H1 (cell line): ENCODE results near the gene THOC5. TPM values are rescaled to one million over a fixed set of nuclear protein-coding genes. Genes with fewer than 3 reads are reported as not detected.

ENCODE experiments used
- CTCF ChIA-PET: fragments of 300-600 bp; sonication (Branson Sonifier 250); formaldehyde crosslinking; loops from one replicate; lab custom pipeline; 2021; ENCODE audit not compliant: partially characterized antibody; lab: Charles Lee
- POLR2A ChIA-PET: fragments of 300-600 bp; sonication (Branson Sonifier 250); formaldehyde crosslinking; loops from one replicate; lab custom pipeline; 2021; ENCODE audit warnings: inconsistent platforms; ENCODE audit not compliant: partially characterized antibody; lab: Charles Lee
- DNase-seq, 2 experiments: peaks; one replicate each; pipeline versions ENCODE4 v3.0.0 to v3.0.0-alpha.2; 2010 to 2022; ENCODE audit warnings: low spot score in 2 of 2, low read depth in 1 of 2, mixed read lengths in 1 of 2
- FAIRE-seq: peaks from 2 replicates; lab custom pipeline; 2011; peaks lifted over from hg19 to GRCh38; lab: Jason Lieb, UNC
- H2AFZ ChIP-seq: 2 replicates; pipeline ENCODE4 v1.8.1; 2012; ENCODE audit warnings: low read length, inconsistent platforms
- H2AK5ac ChIP-seq: 2 replicates; pipeline ENCODE4 v1.6.1; 2013; ENCODE audit warnings: low read depth, low read length
- H2BK120ac ChIP-seq: replicated peaks from 2 replicates; pipeline ENCODE3; 2013; ENCODE audit warnings: low read depth, low read length, inconsistent platforms
- H2BK12ac ChIP-seq: 2 replicates; pipeline ENCODE4 v1.6.1; 2013; ENCODE audit warnings: low read depth, low read length
- H2BK15ac ChIP-seq: 2 replicates; pipeline ENCODE4 v1.6.1; 2013; ENCODE audit warnings: low read length
- H2BK20ac ChIP-seq: 2 replicates; pipeline ENCODE4 v1.6.1; 2013; ENCODE audit warnings: low read length
- H2BK5ac ChIP-seq: 2 replicates; pipeline ENCODE4 v1.6.1; 2013; ENCODE audit warnings: low read depth, low read length
- H3K14ac ChIP-seq: 2 replicates; pipeline ENCODE4 v1.6.1; 2013; ENCODE audit warnings: inconsistent platforms; ENCODE audit not compliant: insufficient read length
- H3K18ac ChIP-seq: 2 replicates; pipeline ENCODE4 v1.6.1; 2013; ENCODE audit warnings: low read length; ENCODE audit errors: extremely low read depth
- H3K23ac ChIP-seq: 2 replicates; pipeline ENCODE4 v1.6.1; 2013; ENCODE audit warnings: inconsistent platforms; ENCODE audit not compliant: insufficient read length
- H3K23me2 ChIP-seq: 2 replicates; pipeline ENCODE4 v1.6.1; 2013; ENCODE audit warnings: low read depth, low read length
- H3K27ac ChIP-seq: 2 replicates; pipeline ENCODE4 v1.6.1; 2011; ENCODE audit warnings: low read depth, low read length, inconsistent platforms
- H3K27me3 ChIP-seq, 4 experiments: replicated peaks in 1 of 4; 1 replicate in 1 of 4; 2 replicates in 3 of 4; pipeline versions ENCODE4 v1.6.1 to v1.8.1; 2011 to 2013; ENCODE audit warnings: low read length in 3 of 4, mild to moderate bottlenecking in 3 of 4, inconsistent platforms in 2 of 4, mixed read lengths in 2 of 4, moderate library complexity in 1 of 4; ENCODE audit not compliant: control insufficient read depth in 3 of 4, insufficient read depth in 3 of 4; ENCODE audit errors: extremely low read depth in 1 of 4
- H3K36me3 ChIP-seq, 4 experiments: 2 replicates each; pipeline versions ENCODE4 v1.6.1 to v1.8.1; 2011 to 2013; ENCODE audit warnings: mild to moderate bottlenecking in 4 of 4, low read length in 3 of 4, moderate library complexity in 2 of 4, control low read depth in 1 of 4, inconsistent platforms in 1 of 4; ENCODE audit not compliant: insufficient read depth in 4 of 4, control insufficient read depth in 2 of 4
- H3K4ac ChIP-seq: replicated peaks from 2 replicates; pipeline ENCODE3; 2013; ENCODE audit warnings: low read length, low read depth, mixed read lengths, inconsistent platforms; ENCODE audit not compliant: insufficient read length
- H3K4me1 ChIP-seq, 4 experiments: replicated peaks in 1 of 4; 1 replicate in 1 of 4; 2 replicates in 3 of 4; pipeline versions ENCODE4 v1.6.1 to v1.8.1; 2011 to 2013; ENCODE audit warnings: low read length in 3 of 4, inconsistent platforms in 2 of 4, mixed read lengths in 1 of 4; ENCODE audit not compliant: insufficient read depth in 4 of 4, control insufficient read depth in 3 of 4
- H3K4me2 ChIP-seq, 2 experiments: 2 replicates each; pipeline versions ENCODE4 v1.6.1 to v1.8.1; 2011 to 2013; ENCODE audit warnings: low read depth in 2 of 2, low read length in 2 of 2, control low read depth in 1 of 2, inconsistent platforms in 1 of 2, mild to moderate bottlenecking in 1 of 2; ENCODE audit not compliant: insufficient read depth in 1 of 2
- H3K4me3 ChIP-seq, 4 experiments: fragments of 200-600, 300-600 bp in 1 of 4; sonication (generic), shearing (Covaris generic), sonication (Bioruptor Twin) in 1 of 4; 2 replicates each; pipeline versions ENCODE4 v1.5.1 to v1.8.1; 2011 to 2016; ENCODE audit warnings: low read length in 4 of 4, low read depth in 3 of 4, control low read depth in 2 of 4, inconsistent platforms in 2 of 4, mild to moderate bottlenecking in 2 of 4, mixed read lengths in 1 of 4, moderate library complexity in 1 of 4; ENCODE audit not compliant: insufficient read depth in 2 of 4; ENCODE audit errors: extremely low read depth in 1 of 4
- H3K56ac ChIP-seq: replicated peaks from 2 replicates; pipeline ENCODE3; 2013; ENCODE audit warnings: low read depth, mild to moderate bottlenecking, mixed read lengths, low read length, inconsistent platforms; ENCODE audit not compliant: insufficient read length
- H3K79me1 ChIP-seq: 2 replicates; pipeline ENCODE4 v1.6.1; 2013; ENCODE audit warnings: low read depth, low read length, control low read depth
- H3K79me2 ChIP-seq, 2 experiments: 2 replicates each; pipeline versions ENCODE4 v1.6.1 to v1.8.1; 2012 to 2013; ENCODE audit warnings: low read length in 2 of 2, mild to moderate bottlenecking in 2 of 2, inconsistent platforms in 1 of 2; ENCODE audit not compliant: insufficient read depth in 2 of 2, control insufficient read depth in 1 of 2
- H3K9ac ChIP-seq, 4 experiments: replicated peaks in 1 of 4; 1 replicate in 1 of 4; 2 replicates in 3 of 4; pipeline versions ENCODE4 v1.6.1 to v1.8.1; 2011 to 2013; ENCODE audit warnings: low read depth in 3 of 4, low read length in 3 of 4, control low read depth in 2 of 4, mild to moderate bottlenecking in 2 of 4, moderate library complexity in 2 of 4, inconsistent platforms in 1 of 4; ENCODE audit errors: extremely low read depth in 1 of 4
- H3K9me3 ChIP-seq, 2 experiments: 2 replicates each; pipeline versions ENCODE4 v1.6.1 to v1.8.1; 2012 to 2013; ENCODE audit warnings: mild to moderate bottlenecking in 2 of 2, moderate library complexity in 2 of 2, control low read depth in 1 of 2, inconsistent platforms in 1 of 2, low read depth in 1 of 2, low read length in 1 of 2, mixed read lengths in 1 of 2; ENCODE audit not compliant: insufficient read depth in 2 of 2
- H4K20me1 ChIP-seq, 2 experiments: replicated peaks in 1 of 2; 2 replicates each; pipeline versions ENCODE3 to v1.8.1; 2011 to 2013; ENCODE audit warnings: inconsistent platforms in 2 of 2, low read length in 2 of 2, mild to moderate bottlenecking in 1 of 2; ENCODE audit not compliant: insufficient read depth in 2 of 2, control insufficient read depth in 1 of 2
- H4K5ac ChIP-seq: 2 replicates; pipeline ENCODE4 v1.6.1; 2013; ENCODE audit warnings: low read length, low read depth, mixed read lengths, inconsistent platforms; ENCODE audit not compliant: insufficient read length
- H4K8ac ChIP-seq: 2 replicates; pipeline ENCODE4 v1.8.0; 2013; ENCODE audit warnings: mild to moderate bottlenecking, moderate library complexity, low read length, inconsistent platforms; ENCODE audit not compliant: insufficient read depth; ENCODE audit errors: extremely low read depth
- H4K91ac ChIP-seq: replicated peaks from 2 replicates; pipeline ENCODE3; 2013; ENCODE audit warnings: low read length, mixed read lengths, inconsistent platforms; ENCODE audit not compliant: insufficient read length
- CTBP2 ChIP-seq: IDR thresholded peaks from 2 replicates; pipeline ENCODE4 v1.7.0; 2011; ENCODE audit warnings: borderline replicate concordance, mild to moderate bottlenecking, moderate library complexity, mixed read lengths, low read length; ENCODE audit not compliant: insufficient read depth, insufficient read length
- GTF2F1 ChIP-seq: IDR thresholded peaks from 2 replicates; pipeline ENCODE4 v1.6.1; 2012; ENCODE audit warnings: low read depth, low read length, improper control_type of control experiment, borderline replicate concordance
- WGBS, 2 experiments: shearing (Covaris generic) in 1 of 2; methylation state at CpG; one replicate each; pipeline versions ENCODE4 v1.1.6 to v1.1.7; 2013 to 2015; ENCODE audit warnings: low lambda C conversion rate in 2 of 2, mixed read lengths in 2 of 2, inconsistent platforms in 1 of 2, low coverage in 1 of 2, missing lambda C conversion rate in 1 of 2; ENCODE audit not compliant: insufficient replicate concordance in 2 of 2, insufficient coverage in 1 of 2, insufficient read length in 1 of 2; ENCODE audit errors: extremely low coverage in 1 of 2, missing lambda C conversion rate in 1 of 2; 5-methylcytosine and 5-hydroxymethylcytosine counted together
- polyA plus RNA-seq, 7 experiments: library from polyadenylated mRNA; depleted of rRNA in 3 of 7; stranded (reverse) in 5 of 7; unstranded in 2 of 7; fragments of >200 nt in 5 of 7; fragments of 200-250 nt in 2 of 7; gene quantifications; 1 replicate in 5 of 7; 2 replicates in 1 of 7; 4 replicates in 1 of 7; pipeline versions ENCODE4 v1.2.1 to v1.2.3, GENCODE V29; 2011 to 2013; ENCODE audit warnings: missing spikeins in 2 of 7, mixed read lengths in 2 of 7
- total RNA-seq: library from RNA; stranded (reverse); fragmentation: NEBNext Ultra II Directional; extraction: Animal tissue kit (Norgen Biotek cat#: 25700); gene quantifications from 2 replicates; pipeline ENCODE4 v1.2.1, GENCODE V29; 2021

Gene THOC5
- total and polyA plus RNA-seq, 2 of the 8 experiments (the other 6 are each of a cell fraction or from before 2014, with no cell fraction given): 27.7 to 65.7 TPM

DNA sequence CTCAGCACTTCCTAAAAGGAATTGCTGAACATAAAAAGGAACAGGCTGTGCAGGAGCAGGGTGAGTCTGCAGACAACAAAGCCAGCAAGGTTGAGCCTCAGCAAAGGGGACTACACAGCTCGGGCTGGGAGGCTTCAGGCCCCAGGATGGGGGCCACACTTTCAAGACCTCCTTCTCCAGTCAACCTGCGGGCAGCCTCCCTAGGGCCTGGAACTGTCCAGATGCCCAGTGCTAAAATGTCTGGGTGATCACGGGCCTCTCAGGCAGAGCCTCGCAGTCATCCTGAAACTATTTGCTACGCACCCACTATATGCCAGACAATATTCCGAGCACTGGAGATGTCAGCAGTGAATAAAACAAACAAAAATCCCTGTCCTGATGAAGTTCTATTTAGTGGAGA lies 77.4 kb downstream of the THOC5 start:
- H3K4ac ChIP-seq: no peak overlapping the region
- no peak overlapping the region for H3K4me2 ChIP-seq
- POLR2A ChIA-PET: no interaction called here
- H2BK12ac ChIP-seq: no peak overlapping the region
- H3K9ac ChIP-seq: no peak overlapping the region
- peaks cover 0 to 12% (median 0%) of the 10 kb centered on the region in 4 experiments; a peak in 2 of 8 replicates for H3K36me3 ChIP-seq
- 83% methylated on average over 6 of the region's 6 CpGs; no CpG with 5 or more reads in 1 of the 2 experiments for WGBS, 2 experiments
- no peak overlapping the region for H3K56ac ChIP-seq
- H3K23ac ChIP-seq: no peak overlapping the region
- no peaks in the 10 kb centered on the region for H3K79me1 ChIP-seq
- H3K9me3 ChIP-seq: peaks cover 0 to 11% of the 10 kb centered on the region in 2 experiments; a peak in 2 of 4 replicates
- H3K27me3 ChIP-seq: peaks cover 26 to 41% (median 36%) of the 10 kb centered on the region in 4 experiments
- H3K79me2 ChIP-seq: no peaks in the 10 kb centered on the region
- no peak overlapping the region for H3K18ac ChIP-seq
- no peak overlapping the region for H2AFZ ChIP-seq
- TF ChIP-seq CTBP2: no peak
- TF ChIP-seq GTF2F1: no peak
- no peak overlapping the region for H3K27ac ChIP-seq
- peaks cover 15% of the 10 kb centered on the region for H3K23me2 ChIP-seq
- H3K4me3 ChIP-seq: no peak overlapping the region
- no peak overlapping the region for H4K8ac ChIP-seq
- no peak overlapping the region for H4K5ac ChIP-seq
- H3K4me1 ChIP-seq: peaks cover 8 to 18% (median 12%) of the 10 kb centered on the region in 4 experiments
- peaks cover 0 to 2% of the 10 kb centered on the region in 2 experiments for H4K20me1 ChIP-seq
- no peak overlapping the region for H2BK5ac ChIP-seq
- H2BK15ac ChIP-seq: no peak overlapping the region
- no peak overlapping the region for H2BK20ac ChIP-seq
- CTCF ChIA-PET: no interaction called here
- DNase-seq (no peak), FAIRE-seq (no peak)
- H2AK5ac ChIP-seq: no peak overlapping the region
- no peak overlapping the region for H4K91ac ChIP-seq
- H2BK120ac ChIP-seq: no peak overlapping the region
- no peak overlapping the region for H3K14ac ChIP-seq
